Activated naive CD4-positive, alpha-beta T cell treated with anti-CD3 and anti-CD28 coated beads, Interleukin-2, amount 50 U/mL, for 24 hours (primary cell): ENCODE measurements around the gene FBXO9.

ENCODE experiments used
- H3K27ac Mint-ChIP-seq: one replicate; pipeline ENCODE4 v1.8.0; 2021; ENCODE audit warnings: mild to moderate bottlenecking, mixed read lengths
- H3K27me3 Mint-ChIP-seq: one replicate; pipeline ENCODE4 v1.8.0; 2021; ENCODE audit warnings: mixed read lengths
- H3K36me3 Mint-ChIP-seq: one replicate; pipeline ENCODE4 v1.8.0; 2021; ENCODE audit warnings: mixed read lengths
- H3K4me1 Mint-ChIP-seq: one replicate; pipeline ENCODE4 v1.8.0; 2021; ENCODE audit warnings: mixed read lengths
- H3K4me3 Mint-ChIP-seq: one replicate; pipeline ENCODE4 v1.8.0; 2021; ENCODE audit warnings: mild to moderate bottlenecking, mixed read lengths
- H3K9me3 Mint-ChIP-seq: one replicate; pipeline ENCODE4 v1.8.0; 2021; ENCODE audit warnings: mixed read lengths

The FBXO9 gene

GRCh38 chr6:53065266-53066076 lies at the start of gene FBXO9:
FBXO9 (plus strand) TSS chr6:53065404; CDS start chr6:53065790, 386 bp downstream.
- Mint-ChIP-seq H3K4me1 (peaks cover 57% of the 10 kb centered on the region), H3K36me3 (no peaks in the 10 kb centered on the region), H3K27ac (peak within 1 kb of the TSS; percentile 99), H3K9me3 (no peaks in the 10 kb centered on the region), H3K4me3 (peak within 1 kb of the TSS; percentile 100), H3K27me3 (no peaks in the 10 kb centered on the region)

- no peaks in the 10 kb centered on the region for H3K9me3 Mint-ChIP-seq
- peaks cover 5% of the 10 kb centered on the region for H3K4me1 Mint-ChIP-seq
- no peak overlapping the region for H3K27ac Mint-ChIP-seq
- H3K27me3 Mint-ChIP-seq = no peaks in the 10 kb centered on the region
- peaks cover 30% of the 10 kb centered on the region for H3K36me3 Mint-ChIP-seq
- no peak overlapping the region for H3K4me3 Mint-ChIP-seq
Measured at GRCh38 chr6:53015486-53015885, 49.7 kb upstream of the FBXO9 start.

- no peak overlapping the region for H3K27ac Mint-ChIP-seq
- peaks cover 26% of the 10 kb centered on the region for H3K36me3 Mint-ChIP-seq
- peaks cover 14% of the 10 kb centered on the region for H3K4me1 Mint-ChIP-seq
- H3K27me3 Mint-ChIP-seq = no peaks in the 10 kb centered on the region
- no peaks in the 10 kb centered on the region for H3K9me3 Mint-ChIP-seq
- no peak overlapping the region for H3K4me3 Mint-ChIP-seq
Measured at GRCh38 chr6:53018446-53018845, 46.8 kb upstream of the FBXO9 start.

- Mint-ChIP-seq H3K4me3 (no peak overlapping the region), H3K36me3 (peaks cover 29% of the 10 kb centered on the region), H3K27me3 (no peaks in the 10 kb centered on the region), H3K4me1 (peaks cover 17% of the 10 kb centered on the region), H3K27ac (no peak overlapping the region), H3K9me3 (no peaks in the 10 kb centered on the region)
Measured at GRCh38 chr6:53020005-53020744, 45.0 kb upstream of the FBXO9 start.

DNA sequence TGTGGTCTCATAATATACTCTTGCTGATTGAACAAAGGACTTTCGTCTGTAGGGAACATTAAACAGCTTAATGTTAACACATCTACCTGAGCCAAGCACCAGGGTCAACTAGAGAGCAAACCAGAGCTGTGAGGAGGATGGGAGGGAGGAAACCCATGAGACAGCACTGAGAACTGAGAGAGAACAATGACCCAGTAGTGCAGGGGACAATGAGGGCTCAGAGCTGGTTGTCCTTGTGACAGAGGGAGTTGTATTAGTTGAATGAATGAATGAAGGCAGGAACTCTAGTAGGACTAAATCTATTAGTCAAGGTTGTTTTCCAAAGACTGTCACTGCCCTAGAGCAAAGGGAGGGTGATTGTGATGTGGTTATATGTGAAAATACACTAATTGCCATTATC lies 41.9 kb upstream of the FBXO9 start:
- peaks cover 24% of the 10 kb centered on the region for H3K36me3 Mint-ChIP-seq
- H3K9me3 Mint-ChIP-seq = no peaks in the 10 kb centered on the region
- H3K27me3 Mint-ChIP-seq = no peaks in the 10 kb centered on the region
- peaks cover 17% of the 10 kb centered on the region for H3K4me1 Mint-ChIP-seq
- no peak overlapping the region for H3K27ac Mint-ChIP-seq
- H3K4me3 Mint-ChIP-seq = no peak overlapping the region

DNA sequence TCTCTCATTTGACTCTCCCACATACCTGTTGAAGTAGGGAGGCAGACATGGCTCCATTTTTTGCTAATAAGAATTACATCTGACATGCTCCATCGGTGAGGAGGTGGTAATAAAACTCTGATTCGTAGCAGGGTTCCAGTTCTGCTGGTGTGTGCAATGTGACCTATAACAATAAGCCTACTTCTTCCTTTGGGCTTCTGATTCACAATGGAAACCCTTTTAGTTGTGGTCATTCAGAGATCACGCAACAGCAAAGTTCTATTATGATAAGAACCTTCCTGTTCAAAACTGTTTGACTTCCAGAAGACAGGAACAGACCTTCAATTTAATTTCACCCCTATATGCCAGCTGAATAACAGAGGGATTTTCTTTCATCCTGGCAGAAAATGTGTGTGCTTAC lies 38.7 kb upstream of the FBXO9 start:
- no peaks in the 10 kb centered on the region for H3K27me3 Mint-ChIP-seq
- peaks cover 27% of the 10 kb centered on the region for H3K36me3 Mint-ChIP-seq
- H3K4me3 Mint-ChIP-seq = no peak overlapping the region
- peaks cover 4% of the 10 kb centered on the region for H3K4me1 Mint-ChIP-seq
- no peaks in the 10 kb centered on the region for H3K9me3 Mint-ChIP-seq
- H3K27ac Mint-ChIP-seq = no peak overlapping the region

DNA sequence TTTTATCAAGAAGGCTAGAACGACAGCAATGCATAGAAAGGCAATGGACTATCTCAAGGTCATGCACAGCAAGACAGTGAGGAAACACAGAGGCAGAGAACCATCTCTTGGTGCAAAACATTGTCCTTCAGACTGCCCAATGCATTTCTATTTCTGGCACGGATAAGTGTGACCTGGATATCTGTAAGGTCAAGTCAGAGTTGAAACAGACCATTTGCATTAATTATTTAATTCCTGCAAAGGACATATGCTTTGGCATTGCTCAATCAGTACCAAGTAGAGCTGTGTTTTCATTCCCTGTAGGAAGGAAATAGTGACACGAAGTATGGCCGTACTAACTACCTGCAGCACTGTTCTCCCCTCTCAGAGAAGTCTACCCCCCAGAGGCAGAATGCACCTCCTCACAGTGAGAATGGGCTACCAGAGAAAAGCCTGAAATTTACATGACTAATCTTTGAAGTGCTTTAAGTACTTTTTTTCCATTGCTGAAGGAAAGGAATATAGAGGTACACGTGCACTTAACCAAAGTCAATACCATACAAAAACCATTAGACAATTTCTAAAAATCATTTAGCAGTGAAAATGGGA lies 38.0 kb upstream of the FBXO9 start:
- H3K27me3 Mint-ChIP-seq = no peaks in the 10 kb centered on the region
- H3K9me3 Mint-ChIP-seq = no peaks in the 10 kb centered on the region
- H3K27ac Mint-ChIP-seq = no peak overlapping the region
- peaks cover 4% of the 10 kb centered on the region for H3K4me1 Mint-ChIP-seq
- H3K36me3 Mint-ChIP-seq = peaks cover 27% of the 10 kb centered on the region
- no peak overlapping the region for H3K4me3 Mint-ChIP-seq

DNA sequence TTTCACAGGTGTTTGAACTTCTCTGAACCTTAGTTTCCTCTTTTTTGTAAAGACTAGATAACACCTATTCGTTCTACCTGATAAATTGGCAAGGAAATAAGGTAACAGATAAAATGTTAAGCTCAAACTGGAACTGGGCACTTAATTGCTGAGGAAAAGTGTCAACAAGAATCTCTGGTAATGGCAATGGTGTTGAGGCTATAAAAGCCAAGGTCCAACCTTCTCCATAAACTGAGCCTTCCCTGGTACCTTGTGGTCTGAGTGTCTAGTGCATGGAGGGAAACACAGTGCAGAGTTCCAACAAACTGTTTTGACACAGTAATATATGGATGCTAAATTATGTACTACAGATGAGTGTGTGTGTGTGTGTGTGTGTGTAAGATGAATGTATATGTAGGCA lies 36.7 kb upstream of the FBXO9 start:
- Mint-ChIP-seq H3K4me3 (no peak overlapping the region), H3K27me3 (no peaks in the 10 kb centered on the region), H3K27ac (no peak overlapping the region), H3K36me3 (peaks cover 24% of the 10 kb centered on the region), H3K4me1 (peaks cover 4% of the 10 kb centered on the region), H3K9me3 (no peaks in the 10 kb centered on the region)

DNA sequence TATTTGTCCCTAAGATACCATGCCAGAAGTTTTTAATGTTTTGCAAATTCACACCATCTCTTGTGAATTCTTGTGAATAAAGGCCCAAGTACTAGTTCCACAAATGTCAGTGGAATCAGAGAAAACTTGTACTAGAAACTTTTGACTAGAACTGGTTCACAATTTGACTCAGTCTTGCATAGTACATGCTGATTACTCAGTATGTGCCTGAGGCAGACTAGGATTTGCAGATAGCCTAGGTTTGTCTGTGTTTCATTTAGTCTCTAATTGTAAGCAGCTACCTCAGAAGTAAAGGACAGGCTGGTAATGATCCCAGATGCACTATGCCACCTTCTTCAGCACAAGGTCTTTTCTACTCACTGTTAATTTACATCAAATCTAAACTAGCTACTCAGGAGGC lies 35.9 kb upstream of the FBXO9 start:
- peaks cover 24% of the 10 kb centered on the region for H3K36me3 Mint-ChIP-seq
- no peak overlapping the region for H3K4me3 Mint-ChIP-seq
- no peak overlapping the region for H3K27ac Mint-ChIP-seq
- H3K27me3 Mint-ChIP-seq = no peaks in the 10 kb centered on the region
- H3K4me1 Mint-ChIP-seq = peaks cover 3% of the 10 kb centered on the region
- H3K9me3 Mint-ChIP-seq = no peaks in the 10 kb centered on the region

DNA sequence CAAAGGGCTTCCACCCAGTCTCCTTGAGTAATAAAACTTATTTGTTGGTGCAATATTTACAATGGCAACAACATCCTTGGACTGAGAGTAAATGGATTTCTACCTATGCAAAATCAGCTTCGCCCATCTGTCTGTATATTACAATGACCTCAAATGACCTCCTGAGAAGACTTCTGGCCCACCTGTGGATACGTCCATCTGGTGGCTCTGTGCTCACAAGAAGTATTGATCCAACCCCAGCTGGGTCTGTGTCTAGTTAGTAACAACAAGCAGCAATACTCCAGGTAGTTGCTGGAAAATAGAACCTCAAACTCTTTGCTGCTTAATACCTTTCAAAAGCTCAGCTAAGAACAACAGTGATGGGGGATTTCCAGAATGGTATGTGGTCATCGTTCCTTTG lies 35.4 kb upstream of the FBXO9 start:
- H3K27ac Mint-ChIP-seq = no peak overlapping the region

GRCh38 chr6:53031281-53031680 lies 33.9 kb upstream of the FBXO9 start:
- H3K27ac Mint-ChIP-seq = no peak overlapping the region
- no peak overlapping the region for H3K4me3 Mint-ChIP-seq
- H3K4me1 Mint-ChIP-seq = no peaks in the 10 kb centered on the region
- H3K9me3 Mint-ChIP-seq = no peaks in the 10 kb centered on the region
- no peaks in the 10 kb centered on the region for H3K27me3 Mint-ChIP-seq
- peaks cover 25% of the 10 kb centered on the region for H3K36me3 Mint-ChIP-seq

More for the DNA sequence above, 35.4 kb upstream of the FBXO9 start:
- Mint-ChIP-seq H3K9me3 (no peaks in the 10 kb centered on the region), H3K27me3 (no peaks in the 10 kb centered on the region), H3K36me3 (peaks cover 26% of the 10 kb centered on the region), H3K4me3 (no peak overlapping the region), H3K4me1 (no peaks in the 10 kb centered on the region)

DNA sequence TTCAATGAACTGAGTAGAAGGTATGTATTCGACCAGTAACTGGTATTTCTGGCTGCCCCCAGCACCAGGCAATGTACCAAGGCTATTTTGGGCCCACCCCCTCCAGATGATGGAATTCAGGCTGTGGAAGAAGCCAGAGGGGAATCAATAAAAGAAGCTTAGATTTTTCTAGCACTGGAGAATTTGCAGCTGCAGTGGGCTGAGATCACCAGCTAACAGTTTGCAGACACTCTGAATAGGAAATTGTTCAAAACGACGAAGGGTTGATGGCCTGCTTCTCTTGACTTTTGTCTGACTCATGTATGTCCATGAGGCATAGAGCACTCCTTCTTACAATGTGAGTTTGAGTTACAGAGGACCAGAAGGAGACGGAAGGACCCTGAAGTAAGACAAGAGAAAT lies 32.4 kb upstream of the FBXO9 start:
- no peak overlapping the region for H3K27ac Mint-ChIP-seq
- no peaks in the 10 kb centered on the region for H3K9me3 Mint-ChIP-seq
- H3K36me3 Mint-ChIP-seq = peaks cover 22% of the 10 kb centered on the region
- no peak overlapping the region for H3K4me3 Mint-ChIP-seq
- H3K27me3 Mint-ChIP-seq = no peaks in the 10 kb centered on the region
- H3K4me1 Mint-ChIP-seq = no peaks in the 10 kb centered on the region

DNA sequence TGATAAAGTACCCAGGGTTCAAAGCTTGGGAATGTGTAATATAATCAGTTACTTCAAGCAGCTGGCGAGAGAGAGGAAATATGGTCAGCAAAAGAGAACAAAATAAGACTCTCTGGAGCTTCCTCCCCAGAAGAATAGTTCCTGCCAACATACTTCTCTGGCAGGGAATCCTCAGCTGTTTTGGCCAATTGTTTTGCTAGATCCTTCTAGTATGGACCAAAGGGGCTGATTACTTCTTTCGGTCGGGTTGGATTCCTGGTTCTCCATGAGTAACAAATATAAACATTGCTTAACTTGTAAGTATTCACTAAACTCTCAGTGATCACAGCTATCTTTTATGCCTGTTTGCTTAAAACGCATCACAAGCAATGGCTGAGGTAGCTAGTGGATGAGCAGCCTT lies 31.4 kb upstream of the FBXO9 start:
- Mint-ChIP-seq H3K36me3 (peaks cover 17% of the 10 kb centered on the region), H3K4me1 (no peaks in the 10 kb centered on the region), H3K9me3 (no peaks in the 10 kb centered on the region), H3K27ac (no peak overlapping the region), H3K27me3 (no peaks in the 10 kb centered on the region), H3K4me3 (no peak overlapping the region)

DNA sequence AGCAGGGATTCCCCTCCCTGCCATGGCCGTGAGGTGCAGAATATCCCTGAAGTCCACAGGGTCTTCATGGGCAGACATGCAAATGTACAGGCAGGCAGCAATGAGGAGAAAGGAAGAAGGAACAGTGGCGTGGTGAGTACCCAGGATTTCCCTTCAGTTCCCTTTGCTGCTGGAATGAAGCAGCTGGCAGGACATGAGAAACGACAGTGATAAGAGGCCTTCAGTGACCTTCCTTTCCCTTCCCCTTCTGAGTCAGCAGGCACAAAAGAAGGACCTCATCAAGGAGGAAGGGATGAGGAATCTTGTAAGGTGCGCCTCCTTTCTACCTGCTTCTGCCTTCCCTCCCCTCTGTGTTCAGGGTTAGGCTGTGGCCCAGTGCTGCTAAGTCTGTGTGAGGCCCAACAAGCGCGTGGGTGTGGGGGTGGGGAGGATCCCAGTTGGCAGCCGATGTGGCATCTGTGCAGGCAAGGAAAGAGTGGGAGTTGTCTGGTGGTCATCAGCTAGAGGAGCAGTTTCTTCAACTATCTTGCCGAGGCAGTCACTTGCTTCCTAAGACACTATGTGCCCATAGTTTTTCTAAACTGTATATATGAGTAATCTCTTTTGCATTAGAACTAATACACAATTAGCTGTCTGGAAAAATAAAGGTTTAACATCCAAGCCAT lies 29.5 kb upstream of the FBXO9 start:
- H3K4me3 Mint-ChIP-seq = no peak overlapping the region
- H3K27ac Mint-ChIP-seq = no peak overlapping the region
- peaks cover 30% of the 10 kb centered on the region for H3K36me3 Mint-ChIP-seq
- H3K4me1 Mint-ChIP-seq = no peaks in the 10 kb centered on the region
- no peaks in the 10 kb centered on the region for H3K9me3 Mint-ChIP-seq
- H3K27me3 Mint-ChIP-seq = no peaks in the 10 kb centered on the region

- Mint-ChIP-seq H3K27me3 (no peaks in the 10 kb centered on the region), H3K27ac (no peak overlapping the region), H3K4me3 (no peak overlapping the region), H3K36me3 (peaks cover 34% of the 10 kb centered on the region), H3K4me1 (peaks cover 4% of the 10 kb centered on the region), H3K9me3 (no peaks in the 10 kb centered on the region)
Measured at GRCh38 chr6:53038141-53038540, 27.1 kb upstream of the FBXO9 start.

- Mint-ChIP-seq H3K4me1 (peaks cover 4% of the 10 kb centered on the region), H3K27ac (no peak overlapping the region), H3K36me3 (peaks cover 34% of the 10 kb centered on the region)
Measured at GRCh38 chr6:53038596-53038995, 26.6 kb upstream of the FBXO9 start.

More at GRCh38 chr6:53038596-53038995, 26.6 kb upstream of the FBXO9 start:
- Mint-ChIP-seq H3K4me3 (no peak overlapping the region), H3K27me3 (no peaks in the 10 kb centered on the region), H3K9me3 (no peaks in the 10 kb centered on the region)
